Measurements from ENCODE around the gene FOXP4. TPM values are rescaled to one million over a fixed set of nuclear protein-coding genes. Genes with fewer than 3 reads are reported as not detected.

Gene FOXP4
- total and polyA plus RNA-seq, 2 of the 13 experiments (the other 11 are each of a cell fraction or from before 2014, with no cell fraction given), result 11.0 to 12.4 TPM

GRCh38 chr6:41498968-41499599 lies 47.1 kb upstream of the FOXP4 start (continued):
- TF ChIP-seq GPBP1L1 (CRISPR knock-in tag; IDR thresholded peaks at IDR 0.05) (no peak), ZBTB26 (CRISPR knock-in tag; IDR thresholded peaks at IDR 0.05; ENCODE audit: borderline replicate concordance) (peak; percentile 95), CEBPG (CRISPR knock-in tag; IDR thresholded peaks at IDR 0.05) (peak; percentile 82), FOXP1 (IDR thresholded peaks at IDR 0.05) (no peak), FOXP1 (CRISPR knock-in tag; IDR thresholded peaks at IDR 0.05) (peak; percentile 83), CHD4 (IDR thresholded peaks at IDR 0.05; ENCODE audit: borderline replicate concordance, low read length) (peak; percentile 91; the same call in 1 of the 2 replicates), ZNF772 (CRISPR knock-in tag; IDR thresholded peaks at IDR 0.05) (peak; percentile 43; the same call in 1 of the 2 replicates), ERF (CRISPR knock-in tag; IDR thresholded peaks at IDR 0.05) (peak; percentile 47), ZBTB2 (CRISPR knock-in tag; IDR thresholded peaks at IDR 0.05; ENCODE audit: low read depth) (no peak), DMTF1 (CRISPR knock-in tag; IDR thresholded peaks at IDR 0.05) (no peak), ZBTB4 (CRISPR knock-in tag; IDR thresholded peaks at IDR 0.05; ENCODE audit: borderline replicate concordance) (no peak), HOXA5 (CRISPR knock-in tag; IDR thresholded peaks at IDR 0.05) (no peak), CCDC6 (CRISPR knock-in tag; IDR thresholded peaks at IDR 0.05) (no peak), ZNF44 (CRISPR knock-in tag; IDR thresholded peaks at IDR 0.05) (no peak), BRD4 (CRISPR knock-in tag; IDR thresholded peaks at IDR 0.05) (no peak), FOXA3 (CRISPR knock-in tag; IDR thresholded peaks at IDR 0.05) (peak; percentile 87), KLF9 (CRISPR knock-in tag; IDR thresholded peaks at IDR 0.05; ENCODE audit: low read depth) (no peak), PPARG (CRISPR knock-in tag; conservative IDR thresholded peaks at IDR 0.05) (0 out of 2 replicates have a peak, but pooled peaks have one; percentile 30), GMEB1 (CRISPR knock-in tag; IDR thresholded peaks at IDR 0.05; ENCODE audit: borderline replicate concordance) (no peak), ZNF121 (CRISPR knock-in tag; IDR thresholded peaks at IDR 0.05) (no peak)

All from HepG2 (cell line).